DOHH2 (cell line): ENCODE data around the gene PAQR4.
A peak's percentile ranks its signal among the peaks of the same experiment; 100 is the strongest.

ENCODE experiments used
- H3F3A ChIP-seq: fragments of 200-600 bp; sonication (generic), shearing (Covaris generic); 2 replicates; pipeline ENCODE4 v1.6.0; 2016; ENCODE audit warnings: antibody characterized with exemption, mild to moderate bottlenecking; ENCODE audit not compliant: control insufficient read depth, insufficient read depth
- H3K27ac ChIP-seq: fragments of 200-600 bp; sonication (generic); 2 replicates; pipeline ENCODE4 v1.5.1; 2014; ENCODE audit warnings: low read depth, mild to moderate bottlenecking, low read length, moderate library complexity
- H3K27me3 ChIP-seq: fragments of 200-600 bp; sonication (generic); 2 replicates; pipeline ENCODE4 v1.6.1; 2014; ENCODE audit warnings: mild to moderate bottlenecking, low read length, mixed read lengths; ENCODE audit not compliant: control insufficient read depth
- H3K36me3 ChIP-seq: fragments of 200-600 bp; sonication (generic); 2 replicates; pipeline ENCODE4 v1.6.1; 2014; ENCODE audit warnings: mild to moderate bottlenecking, low read length, moderate library complexity, mixed read lengths; ENCODE audit not compliant: control insufficient read depth
- H3K4me1 ChIP-seq: fragments of 200-600 bp; sonication (generic); 2 replicates; pipeline ENCODE4 v1.6.1; 2014; ENCODE audit warnings: mild to moderate bottlenecking, low read length, mixed read lengths; ENCODE audit not compliant: control insufficient read depth
- H3K4me2 ChIP-seq: fragments of 200-600 bp; sonication (generic); 2 replicates; pipeline ENCODE4 v1.6.0; 2014; ENCODE audit warnings: mild to moderate bottlenecking, low read length, moderate library complexity
- H3K4me3 ChIP-seq: fragments of 200-600 bp; sonication (generic); 2 replicates; pipeline ENCODE4 v1.5.1; 2014; ENCODE audit warnings: mild to moderate bottlenecking, low read length, mixed read lengths
- H3K79me2 ChIP-seq: fragments of 200-600 bp; sonication (generic); 2 replicates; pipeline ENCODE4 v1.6.1; 2014; ENCODE audit warnings: mild to moderate bottlenecking, low read length, mixed read lengths; ENCODE audit not compliant: control insufficient read depth
- H3K9me2 ChIP-seq: fragments of 200-600 bp; sonication (generic); replicated peaks from 2 replicates; pipeline ENCODE4 v1.6.1; 2014; ENCODE audit warnings: mild to moderate bottlenecking, low read length, mixed read lengths; ENCODE audit not compliant: control insufficient read depth
- H3K9me3 ChIP-seq: fragments of 200-600 bp; sonication (generic); 2 replicates; pipeline ENCODE4 v1.6.1; 2014; ENCODE audit warnings: antibody characterized with exemption, low read length, mixed read lengths; ENCODE audit not compliant: control insufficient read depth, insufficient read depth
- H4K20me1 ChIP-seq: fragments of 200-600 bp; sonication (generic); 2 replicates; pipeline ENCODE4 v1.6.0; 2014; ENCODE audit warnings: low read depth, mild to moderate bottlenecking, antibody characterized with exemption, low read length, moderate library complexity; ENCODE audit not compliant: control insufficient read depth, insufficient read depth
- EZH2phosphoT487 ChIP-seq: fragments of 200-600 bp; sonication (generic); IDR thresholded peaks from 2 replicates; pipeline ENCODE4 v1.6.1; 2017; ENCODE audit warnings: borderline replicate concordance, mild to moderate bottlenecking, antibody characterized with exemption, low read length, moderate library complexity, mixed read lengths
- TF ChIP-seq, protein P1 (sequence below): fragments of 200-600 bp; sonication (generic); IDR thresholded peaks from one replicate; pipeline ENCODE4 v1.5.1; 2014; ENCODE audit warnings: antibody characterized with exemption, mild to moderate bottlenecking, low read depth, low read length; ENCODE audit not compliant: poor library complexity, severe bottlenecking

PAQR4 gene

DNA sequence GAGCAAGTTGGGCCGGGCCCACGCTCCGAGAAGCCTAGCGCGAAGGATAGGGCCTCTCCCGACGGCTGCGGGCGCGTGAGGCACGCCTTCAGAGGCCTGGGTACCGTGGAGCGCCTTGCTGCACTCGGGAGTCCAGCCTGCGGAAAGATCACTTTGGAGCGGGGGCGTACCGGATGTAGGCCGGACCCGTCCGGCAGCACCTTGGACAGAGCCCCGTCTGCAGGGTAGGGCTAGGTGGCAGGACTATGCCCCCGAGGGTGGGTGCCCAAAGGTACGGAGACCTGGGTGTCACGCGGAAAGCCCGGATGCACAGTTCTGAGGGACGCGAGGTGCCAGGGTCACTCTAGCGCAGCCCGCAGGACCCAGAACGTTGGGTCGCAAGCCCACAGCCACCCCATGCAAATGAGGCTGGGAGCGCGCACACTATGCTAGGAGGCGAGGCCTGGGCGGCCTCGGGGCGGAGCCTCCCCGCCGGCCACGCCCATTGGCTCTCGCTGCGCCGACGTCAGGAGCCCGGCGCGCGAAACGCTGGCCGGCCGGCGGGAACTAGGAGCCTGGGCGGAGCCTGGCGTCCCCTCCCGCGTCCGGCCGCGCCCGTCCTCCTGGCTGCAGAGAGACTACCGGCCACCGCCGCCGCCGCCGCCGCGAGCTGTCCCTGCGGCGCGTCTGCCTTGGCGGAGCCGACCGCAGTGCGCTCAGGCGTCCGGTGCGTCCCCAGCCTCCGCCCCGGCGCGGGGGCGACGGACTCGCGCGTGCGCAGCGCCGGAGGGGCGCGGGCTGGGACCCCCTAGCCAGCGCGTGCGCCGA, at the start of gene PAQR4:
Gene PAQR4, plus strand, starts transcription at position 611 of the 807 bp plus-strand sequence. CDS start 327 bp downstream, outside the sequence.
- no peaks in the 10 kb centered on the region for H3K9me2 ChIP-seq
- H4K20me1 ChIP-seq, result peaks cover 10% of the 10 kb centered on the region
- no peak for TF ChIP-seq EZH2phosphoT487
- TF ChIP-seq, protein P1, sequence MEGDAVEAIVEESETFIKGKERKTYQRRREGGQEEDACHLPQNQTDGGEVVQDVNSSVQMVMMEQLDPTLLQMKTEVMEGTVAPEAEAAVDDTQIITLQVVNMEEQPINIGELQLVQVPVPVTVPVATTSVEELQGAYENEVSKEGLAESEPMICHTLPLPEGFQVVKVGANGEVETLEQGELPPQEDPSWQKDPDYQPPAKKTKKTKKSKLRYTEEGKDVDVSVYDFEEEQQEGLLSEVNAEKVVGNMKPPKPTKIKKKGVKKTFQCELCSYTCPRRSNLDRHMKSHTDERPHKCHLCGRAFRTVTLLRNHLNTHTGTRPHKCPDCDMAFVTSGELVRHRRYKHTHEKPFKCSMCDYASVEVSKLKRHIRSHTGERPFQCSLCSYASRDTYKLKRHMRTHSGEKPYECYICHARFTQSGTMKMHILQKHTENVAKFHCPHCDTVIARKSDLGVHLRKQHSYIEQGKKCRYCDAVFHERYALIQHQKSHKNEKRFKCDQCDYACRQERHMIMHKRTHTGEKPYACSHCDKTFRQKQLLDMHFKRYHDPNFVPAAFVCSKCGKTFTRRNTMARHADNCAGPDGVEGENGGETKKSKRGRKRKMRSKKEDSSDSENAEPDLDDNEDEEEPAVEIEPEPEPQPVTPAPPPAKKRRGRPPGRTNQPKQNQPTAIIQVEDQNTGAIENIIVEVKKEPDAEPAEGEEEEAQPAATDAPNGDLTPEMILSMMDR, result no peak
- H3K27me3 ChIP-seq, result no peaks in the 10 kb centered on the region
- peaks cover 67% of the 10 kb centered on the region for H3K4me1 ChIP-seq
- peak within 1 kb of the TSS; percentile 97 for H3K4me2 ChIP-seq
- H3F3A ChIP-seq, result peaks cover 32% of the 10 kb centered on the region
- peaks cover 41% of the 10 kb centered on the region for H3K79me2 ChIP-seq
- H3K4me3 ChIP-seq, result peak within 1 kb of the TSS; percentile 92
- peaks cover 59% of the 10 kb centered on the region for H3K36me3 ChIP-seq
- peak within 1 kb of the TSS; percentile 96 for H3K27ac ChIP-seq
- H3K9me3 ChIP-seq, result no peaks in the 10 kb centered on the region

DNA sequence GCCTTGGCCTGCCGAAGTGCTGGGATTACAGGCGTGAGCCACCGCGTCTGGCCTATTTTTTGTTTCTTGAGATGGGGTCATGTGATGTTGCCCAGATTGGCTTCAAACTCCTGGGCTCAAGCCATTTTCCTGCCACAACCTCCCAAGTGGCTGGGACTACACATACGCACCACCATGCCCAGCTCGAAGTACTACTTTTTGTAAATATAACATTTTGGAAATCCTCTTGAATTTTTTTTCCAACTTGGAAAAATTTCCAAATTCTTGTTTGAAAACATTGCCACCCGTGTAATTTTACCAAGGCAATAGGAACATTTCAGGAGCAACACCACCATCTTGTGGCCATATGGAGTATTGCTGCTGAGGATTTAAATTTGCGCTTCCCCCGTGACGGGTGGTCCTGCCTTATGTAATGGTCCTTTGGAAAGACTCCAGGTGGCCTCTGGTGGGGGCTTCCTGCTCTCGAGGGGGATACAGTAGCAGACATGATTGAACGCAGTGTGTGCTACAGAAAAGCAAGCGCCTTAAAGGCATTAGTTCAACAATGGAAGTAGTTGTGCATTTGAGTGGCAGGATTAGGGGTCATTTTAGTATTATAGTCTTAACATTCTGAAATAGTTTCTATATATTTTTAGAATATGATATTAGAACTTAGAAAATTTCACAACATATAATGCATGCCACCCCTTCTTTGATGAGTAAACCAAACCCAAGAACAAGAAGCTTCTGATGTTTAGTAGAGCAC, 49.5 kb upstream of the PAQR4 start:
- H3K27ac ChIP-seq, result no peak overlapping the region
- H3K27me3 ChIP-seq, result no peaks in the 10 kb centered on the region
- H3K9me3 ChIP-seq, result no peaks in the 10 kb centered on the region
- TF ChIP-seq, protein P1, result peak; percentile 93
- no peak for TF ChIP-seq EZH2phosphoT487
- H3K36me3 ChIP-seq, result peaks cover 14% of the 10 kb centered on the region
- no peak overlapping the region for H3K4me3 ChIP-seq
- H3K4me1 ChIP-seq, result 0 out of 2 replicates have a peak, but pooled peaks cover 3% of the 10 kb centered on the region
- H3K79me2 ChIP-seq, result no peaks in the 10 kb centered on the region
- H3F3A ChIP-seq, result no peaks in the 10 kb centered on the region
- H3K9me2 ChIP-seq, result no peaks in the 10 kb centered on the region
- no peaks in the 10 kb centered on the region; the same call in 1 of the 2 replicates for H4K20me1 ChIP-seq
- H3K4me2 ChIP-seq, result no peak overlapping the region

DNA sequence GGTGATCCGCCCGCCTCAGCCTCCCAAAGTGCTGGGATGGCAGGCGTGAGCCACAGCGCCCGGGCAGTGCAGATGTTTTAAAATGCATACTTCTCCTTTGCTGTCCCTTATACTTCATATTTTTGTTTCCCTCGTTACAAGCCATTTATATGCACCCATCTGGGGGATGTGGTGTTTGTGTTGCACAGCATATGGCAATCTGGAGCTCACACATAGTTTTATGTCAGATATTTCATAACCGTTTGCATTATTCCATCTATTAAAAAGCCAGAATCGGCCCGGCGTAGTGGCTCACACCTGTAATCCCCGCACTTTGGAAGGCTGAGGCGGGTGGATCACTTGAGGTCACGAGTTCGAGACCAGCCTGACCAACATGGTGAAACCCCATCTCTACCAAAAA, 45.7 kb upstream of the PAQR4 start:
- no peaks in the 10 kb centered on the region for H3K79me2 ChIP-seq
- H3K4me1 ChIP-seq, result peaks cover 12% of the 10 kb centered on the region
- no peaks in the 10 kb centered on the region for H3K27me3 ChIP-seq
- H3K4me2 ChIP-seq, result no peak overlapping the region
- no peak overlapping the region for H3K4me3 ChIP-seq
- TF ChIP-seq, protein P1, result no peak
- no peak for TF ChIP-seq EZH2phosphoT487
- no peaks in the 10 kb centered on the region for H3K9me2 ChIP-seq
- no peaks in the 10 kb centered on the region for H3K9me3 ChIP-seq
- H3F3A ChIP-seq, result no peaks in the 10 kb centered on the region; the same call in 1 of the 2 replicates
- H3K27ac ChIP-seq, result no peak overlapping the region
- H4K20me1 ChIP-seq, result no peaks in the 10 kb centered on the region; the same call in 1 of the 2 replicates
- peaks cover 3% of the 10 kb centered on the region; the same call in 1 of the 2 replicates for H3K36me3 ChIP-seq
